Activated CD8-positive, alpha-beta memory T cell treated with anti-CD3 and anti-CD28 coated beads, Interleukin-2, amount 10 ng/mL, durations not matched to agents 7 days and 5 days (primary cell): ENCODE measurements around the gene KIF19. TPM values are rescaled to one million over a fixed set of nuclear protein-coding genes. Genes with fewer than 3 reads are reported as not detected.
A peak's percentile ranks its signal among the peaks of the same experiment; 100 is the strongest.

Experiments
- ATAC-seq: fragments of 150-1000 bp; cut with Tn5 transposase; one replicate; pipeline ENCODE4 v1.10.0; 2021; ENCODE audit warnings: moderate library complexity
- CTCF ChIA-PET: fragments of 350-600 bp; sonication (Branson Sonifier 250); formaldehyde crosslinking; loops from one replicate; lab custom pipeline; 2021; ENCODE audit warnings: antibody characterized with exemption; lab: Charles Lee
- DNase-seq: peaks from one replicate; pipeline ENCODE4 v3.0.0-alpha.2; 2020
- H3K27ac Mint-ChIP-seq: one replicate; pipeline ENCODE4 v1.8.0; 2021; ENCODE audit warnings: mild to moderate bottlenecking, mixed read lengths
- H3K27me3 Mint-ChIP-seq: one replicate; pipeline ENCODE4 v1.8.0; 2021; ENCODE audit warnings: mixed read lengths
- H3K36me3 Mint-ChIP-seq: one replicate; pipeline ENCODE4 v1.8.0; 2021; ENCODE audit warnings: mild to moderate bottlenecking, mixed read lengths
- H3K4me1 Mint-ChIP-seq: one replicate; pipeline ENCODE4 v1.8.0; 2021; ENCODE audit warnings: mixed read lengths
- H3K4me3 Mint-ChIP-seq: one replicate; pipeline ENCODE4 v1.8.0; 2021; ENCODE audit warnings: mild to moderate bottlenecking, moderate library complexity, mixed read lengths
- H3K9me3 Mint-ChIP-seq: one replicate; pipeline ENCODE4 v1.8.0; 2022; ENCODE audit warnings: low read depth, mixed read lengths
- total RNA-seq, 2 experiments: library from RNA; stranded (reverse); gene quantifications; one replicate each; pipeline ENCODE4 v1.2.3, GENCODE V29; 2021

The KIF19 gene
- total RNA-seq, 2 experiments from 2014 or later = 0.42 to 1.6 TPM

- Mint-ChIP-seq H3K9me3 (no peaks in the 10 kb centered on the region), H3K4me3 (no peak overlapping the region), H3K27me3 (peaks cover 29% of the 10 kb centered on the region), H3K4me1 (peaks cover 2% of the 10 kb centered on the region), H3K36me3 (no peaks in the 10 kb centered on the region), H3K27ac (no peak overlapping the region)
- ATAC-seq = no peak
- no peak for DNase-seq
- CTCF ChIA-PET = interaction anchor here (0.9 to 4.1 kb wide), 14 partner anchors 7 to 153 kb away, joined by 3 to 36 read pairs (median 6); partner anchors contain the start of gene KIF19
These were observed 36.0 kb downstream of the KIF19 start for GRCh38 chr17:74362069-74362405.

GRCh38 chr17:74362810-74363498 lies 36.9 kb downstream of the KIF19 start:
- Mint-ChIP-seq H3K9me3 (no peaks in the 10 kb centered on the region), H3K4me3 (no peak overlapping the region), H3K27ac (no peak overlapping the region), H3K27me3 (peaks cover 22% of the 10 kb centered on the region), H3K4me1 (no peaks in the 10 kb centered on the region), H3K36me3 (no peaks in the 10 kb centered on the region)
- DNase-seq = no peak
- CTCF ChIA-PET = interaction anchor here (1.1 to 4.1 kb wide), 8 partner anchors 11 to 154 kb away, joined by 3 to 36 read pairs (median 6); partner anchors contain the start of gene KIF19
- ATAC-seq = no peak

- peaks cover 12% of the 10 kb centered on the region for H3K4me1 Mint-ChIP-seq
- no peak for ATAC-seq
- CTCF ChIA-PET = interaction anchor here (0.5 to 5.3 kb wide), 34 partner anchors 10 to 378 kb away, joined by 3 to 109 read pairs (median 8); partner anchors contain the start of genes CD300H and CD300LB
- peaks cover 3% of the 10 kb centered on the region for H3K27me3 Mint-ChIP-seq
- no peak within 1 kb of the TSS for H3K4me3 Mint-ChIP-seq
- H3K9me3 Mint-ChIP-seq = no peaks in the 10 kb centered on the region
- H3K27ac Mint-ChIP-seq = no peak within 1 kb of the TSS
- H3K36me3 Mint-ChIP-seq = no peaks in the 10 kb centered on the region
- DNase-seq = no peak
These were observed 41.2 kb downstream of the KIF19 start, which contains the start of gene GPR142 for GRCh38 chr17:74367206-74367605. Gene GPR142 (plus strand): TSS chr17:74367506. CDS start chr17:74369541, 2,035 bp downstream.

- no peak overlapping the region for H3K27ac Mint-ChIP-seq
- no peaks in the 10 kb centered on the region for H3K36me3 Mint-ChIP-seq
- peak; percentile 75 for ATAC-seq
These were observed 42.5 kb downstream of the KIF19 start for GRCh38 chr17:74368341-74369081.

GRCh38 chr17:74369221-74369620 lies 43.2 kb downstream of the KIF19 start:
- Mint-ChIP-seq H3K27ac (no peak overlapping the region), H3K4me3 (no peak overlapping the region), H3K4me1 (peaks cover 12% of the 10 kb centered on the region), H3K36me3 (no peaks in the 10 kb centered on the region), H3K9me3 (no peaks in the 10 kb centered on the region), H3K27me3 (no peaks in the 10 kb centered on the region)
- peak; percentile 76 for DNase-seq
- peak; percentile 76 for ATAC-seq
- CTCF ChIA-PET = interaction anchor here (0.5 to 5.3 kb wide), 35 partner anchors 8 to 1627 kb away, joined by 3 to 109 read pairs (median 6); partner anchors contain the start of gene BTBD17

More at GRCh38 chr17:74368341-74369081, 42.5 kb downstream of the KIF19 start:
- H3K27me3 Mint-ChIP-seq = no peaks in the 10 kb centered on the region
- CTCF ChIA-PET = interaction anchor here (0.6 to 5.3 kb wide), 55 partner anchors 7 to 494 kb away, joined by 3 to 109 read pairs (median 5); partner anchors contain the start of genes BTBD17, CD300H, CD300LB and TTYH2
- H3K4me3 Mint-ChIP-seq = no peak overlapping the region
- H3K4me1 Mint-ChIP-seq = peaks cover 12% of the 10 kb centered on the region
- no peaks in the 10 kb centered on the region for H3K9me3 Mint-ChIP-seq
- peak; percentile 78 for DNase-seq

- no peak for DNase-seq
- peaks cover 3% of the 10 kb centered on the region for H3K27me3 Mint-ChIP-seq
- ATAC-seq = no peak
- no peak overlapping the region for H3K27ac Mint-ChIP-seq
- no peaks in the 10 kb centered on the region for H3K9me3 Mint-ChIP-seq
- H3K4me3 Mint-ChIP-seq = no peak overlapping the region
- peaks cover 12% of the 10 kb centered on the region for H3K4me1 Mint-ChIP-seq
- H3K36me3 Mint-ChIP-seq = no peaks in the 10 kb centered on the region
- CTCF ChIA-PET = interaction anchor here (0.5 to 5.3 kb wide), 16 partner anchors 9 to 1626 kb away, joined by 3 to 109 read pairs (median 20); partner anchors contain the start of gene BTBD17
These were observed 43.9 kb downstream of the KIF19 start for GRCh38 chr17:74369665-74370490.

GRCh38 chr17:74371653-74372147 lies 45.7 kb downstream of the KIF19 start:
- DNase-seq (no peak), ATAC-seq (no peak)
- CTCF ChIA-PET = interaction anchor here (1.5 to 5.3 kb wide), 2 partner anchors 67 to 85 kb away, joined by 6 to 32 read pairs; no protein-coding TSS in a partner anchor
- peaks cover 12% of the 10 kb centered on the region for H3K4me1 Mint-ChIP-seq
- H3K27me3 Mint-ChIP-seq = peaks cover 6% of the 10 kb centered on the region
- H3K27ac Mint-ChIP-seq = no peak overlapping the region
- H3K9me3 Mint-ChIP-seq = no peaks in the 10 kb centered on the region
- no peak overlapping the region for H3K4me3 Mint-ChIP-seq
- no peaks in the 10 kb centered on the region for H3K36me3 Mint-ChIP-seq

GRCh38 chr17:74372426-74372825 lies 46.4 kb downstream of the KIF19 start:
- Mint-ChIP-seq H3K9me3 (no peaks in the 10 kb centered on the region), H3K27ac (no peak overlapping the region), H3K4me1 (peaks cover 12% of the 10 kb centered on the region), H3K4me3 (no peak overlapping the region), H3K36me3 (no peaks in the 10 kb centered on the region), H3K27me3 (peaks cover 6% of the 10 kb centered on the region)
- CTCF ChIA-PET = no interaction called here
- ATAC-seq (no peak), DNase-seq (no peak)

GRCh38 chr17:74373838-74374606 lies 48.0 kb downstream of the KIF19 start:
- DNase-seq = no peak
- H3K27me3 Mint-ChIP-seq = peaks cover 14% of the 10 kb centered on the region
- CTCF ChIA-PET = interaction anchor here (1.0 to 1.5 kb wide), 3 partner anchors 13 to 120 kb away, joined by 3 to 4 read pairs (median 3); no protein-coding TSS in a partner anchor
- H3K9me3 Mint-ChIP-seq = no peaks in the 10 kb centered on the region
- H3K4me3 Mint-ChIP-seq = no peak overlapping the region
- no peaks in the 10 kb centered on the region for H3K36me3 Mint-ChIP-seq
- no peak overlapping the region for H3K27ac Mint-ChIP-seq
- no peak for ATAC-seq
- peaks cover 6% of the 10 kb centered on the region for H3K4me1 Mint-ChIP-seq

GRCh38 chr17:74374858-74375257 lies 48.8 kb downstream of the KIF19 start:
- Mint-ChIP-seq H3K4me3 (no peak overlapping the region), H3K4me1 (peaks cover 6% of the 10 kb centered on the region), H3K27me3 (peaks cover 14% of the 10 kb centered on the region), H3K36me3 (no peaks in the 10 kb centered on the region), H3K27ac (no peak overlapping the region), H3K9me3 (no peaks in the 10 kb centered on the region)
- ATAC-seq (no peak), DNase-seq (no peak)
- CTCF ChIA-PET = interaction anchor here (1.8 to 2.0 kb wide), 2 partner anchors 82 to 118 kb away, joined by 4 to 6 read pairs; no protein-coding TSS in a partner anchor

- H3K4me1 Mint-ChIP-seq = peaks cover 10% of the 10 kb centered on the region
- H3K9me3 Mint-ChIP-seq = no peaks in the 10 kb centered on the region
- CTCF ChIA-PET = interaction anchor here (0.5 to 6.9 kb wide), 45 partner anchors 10 to 517 kb away, joined by 3 to 74 read pairs (median 4); partner anchors contain the start of genes BTBD17, CD300LD and GPR142
- DNase-seq (peak; percentile 94), ATAC-seq (peak; percentile 94)
- H3K36me3 Mint-ChIP-seq = no peaks in the 10 kb centered on the region
- H3K4me3 Mint-ChIP-seq = no peak overlapping the region
- H3K27me3 Mint-ChIP-seq = peaks cover 15% of the 10 kb centered on the region
- H3K27ac Mint-ChIP-seq = no peak overlapping the region
These were observed 53.6 kb downstream of the KIF19 start for GRCh38 chr17:74379495-74380085.
